Keratinocyte (primary cell): ENCODE results near the gene KDF1. TPM values are rescaled to one million over a fixed set of nuclear protein-coding genes. Genes with fewer than 3 reads are reported as not detected.

Experiments used
- DNase-seq: peaks from one replicate; pipeline ENCODE4 v3.0.0-alpha.2; 2011; ENCODE audit warnings: low read depth, missing footprints, low spot score
- FAIRE-seq: peaks from 2 replicates; lab custom pipeline; 2011; peaks lifted over from hg19 to GRCh38; lab: Jason Lieb, UNC
- H2AFZ ChIP-seq: 2 replicates; pipeline ENCODE4 v1.6.0; 2012; ENCODE audit warnings: low read length, control low read depth, inconsistent platforms; ENCODE audit not compliant: control insufficient read depth
- H3K27ac ChIP-seq: 2 replicates; pipeline ENCODE4 v1.5.1; 2011; ENCODE audit warnings: low read length; ENCODE audit not compliant: control insufficient read depth, insufficient read depth
- H3K27me3 ChIP-seq: 3 replicates; pipeline ENCODE4 v1.6.0; 2011; ENCODE audit warnings: low read length; ENCODE audit not compliant: control insufficient read depth, insufficient read depth; ENCODE audit errors: extremely low read depth
- H3K36me3 ChIP-seq, 2 experiments: 2 replicates in 1 of 2; 3 replicates in 1 of 2; pipeline ENCODE4 v1.5.1; 2011; ENCODE audit warnings: low read length in 2 of 2, mild to moderate bottlenecking in 1 of 2; ENCODE audit not compliant: control insufficient read depth in 2 of 2, insufficient read depth in 2 of 2; ENCODE audit errors: extremely low read depth in 1 of 2
- H3K4me1 ChIP-seq: 3 replicates; pipeline ENCODE4 v1.5.1; 2011; ENCODE audit warnings: low read length; ENCODE audit not compliant: control insufficient read depth, insufficient read depth; ENCODE audit errors: extremely low read depth
- H3K4me2 ChIP-seq: 3 replicates; pipeline ENCODE4 v1.6.0; 2011; ENCODE audit warnings: low read depth, low read length; ENCODE audit not compliant: control insufficient read depth, insufficient read depth; ENCODE audit errors: extremely low read depth
- H3K4me3 ChIP-seq, 3 experiments: fragments of 200-600 bp in 1 of 3; sonication (generic) in 1 of 3; 2 replicates in 2 of 3; 3 replicates in 1 of 3; pipeline ENCODE4 v1.5.1; 2011 to 2016; ENCODE audit warnings: low read length in 3 of 3, mild to moderate bottlenecking in 3 of 3, control low read depth in 2 of 3, inconsistent platforms in 1 of 3, low read depth in 1 of 3, mixed read lengths in 1 of 3, mixed run types in 1 of 3, moderate library complexity in 1 of 3; ENCODE audit not compliant: control insufficient read depth in 2 of 3, insufficient read depth in 2 of 3; ENCODE audit errors: extremely low read depth in 1 of 3
- H3K79me2 ChIP-seq: 2 replicates; pipeline ENCODE4 v1.6.0; 2012; ENCODE audit warnings: low read length; ENCODE audit not compliant: control insufficient read depth, insufficient read depth
- H3K9ac ChIP-seq: 3 replicates; pipeline ENCODE4 v1.6.0; 2011; ENCODE audit warnings: low read length; ENCODE audit not compliant: control insufficient read depth, insufficient read depth; ENCODE audit errors: extremely low read depth
- H3K9me1 ChIP-seq: 3 replicates; pipeline ENCODE4 v1.6.0; 2011; ENCODE audit warnings: low read length; ENCODE audit not compliant: control insufficient read depth, insufficient read depth; ENCODE audit errors: extremely low read depth
- H3K9me3 ChIP-seq: 2 replicates; pipeline ENCODE4 v1.5.1; 2012; ENCODE audit warnings: low read depth, low read length; ENCODE audit not compliant: control insufficient read depth
- H4K20me1 ChIP-seq: 3 replicates; pipeline ENCODE4 v1.6.0; 2011; ENCODE audit warnings: low read length; ENCODE audit not compliant: control insufficient read depth, insufficient read depth; ENCODE audit errors: extremely low read depth
- EZH2 ChIP-seq: IDR thresholded peaks from one replicate; pipeline ENCODE4 v1.6.1; 2012; ENCODE audit warnings: inconsistent platforms, mild to moderate bottlenecking, low read length, moderate library complexity
- dilution Hi-C: fragments of 300-500 bp; cut with MboI; formaldehyde crosslinking; loops from one replicate; pipeline ENCODE4 v1.7.0; 2020; ENCODE audit warnings: low sequenced_read_pairs; ENCODE audit not compliant: extremely low pct_ligation_motif_present
- polyA minus RNA-seq, 3 experiments: library from RNA; depleted of rRNA, polyadenylated mRNA; stranded (reverse); fragments of >200 nt; gene quantifications; 1 replicate in 1 of 3; 2 replicates in 1 of 3; 3 replicates in 1 of 3; pipeline ENCODE4 v1.2.3, GENCODE V29; 2011
- polyA plus RNA-seq, 5 experiments: library from polyadenylated mRNA; depleted of rRNA in 3 of 5; stranded (reverse) in 3 of 5; stranded (forward) in 1 of 5; unstranded in 1 of 5; fragments of >200 nt; gene quantifications; 1 replicate in 1 of 5; 2 replicates in 3 of 5; 3 replicates in 1 of 5; pipeline versions ENCODE4 v1.2.1 to v1.2.3, GENCODE V29; 2011 to 2012; ENCODE audit warnings: missing spikeins in 2 of 5, low read depth in 1 of 5, low replicate concordance in 1 of 5
- TF ChIP-seq, protein P1 (sequence below), 3 experiments: IDR thresholded peaks in 1 of 3; conservative IDR thresholded peaks in 1 of 3; optimal IDR thresholded peaks in 1 of 3; 2 replicates in 2 of 3; 3 replicates in 1 of 3; pipeline versions ENCODE3 to v1.5.1; 2011; ENCODE audit warnings: low read length in 3 of 3, mild to moderate bottlenecking in 3 of 3, moderate library complexity in 2 of 3, control low read depth in 1 of 3, inconsistent platforms in 1 of 3; ENCODE audit not compliant: insufficient read depth in 2 of 3; ENCODE audit errors: extremely low read depth in 1 of 3

Gene KDF1, protein sequence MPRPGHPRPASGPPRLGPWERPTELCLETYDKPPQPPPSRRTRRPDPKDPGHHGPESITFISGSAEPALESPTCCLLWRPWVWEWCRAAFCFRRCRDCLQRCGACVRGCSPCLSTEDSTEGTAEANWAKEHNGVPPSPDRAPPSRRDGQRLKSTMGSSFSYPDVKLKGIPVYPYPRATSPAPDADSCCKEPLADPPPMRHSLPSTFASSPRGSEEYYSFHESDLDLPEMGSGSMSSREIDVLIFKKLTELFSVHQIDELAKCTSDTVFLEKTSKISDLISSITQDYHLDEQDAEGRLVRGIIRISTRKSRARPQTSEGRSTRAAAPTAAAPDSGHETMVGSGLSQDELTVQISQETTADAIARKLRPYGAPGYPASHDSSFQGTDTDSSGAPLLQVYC
- polyA plus RNA-seq, result 13.8 to 21.3 TPM (median 16.1 TPM) in 3 replicates
- 3.1 TPM for polyA plus RNA-seq (2011; ENCODE audit: low read depth)
- polyA plus RNA-seq (2011; cell fraction: cytosol; rRNA removed), result 19.3 and 28.3 TPM in 2 replicates
- polyA plus RNA-seq (2011; cell fraction: nucleus; rRNA removed), result 16.9 and 24.1 TPM in 2 replicates
- 16.6 and 21.5 TPM in 2 replicates for polyA plus RNA-seq (2012; ENCODE audit: low replicate concordance)
- 23.5 to 55.7 TPM (median 25.5 TPM) in 3 replicates for polyA minus RNA-seq
- 33.6 TPM for polyA minus RNA-seq (2011; cell fraction: cytosol; rRNA and poly(A)+ RNA removed)
- polyA minus RNA-seq (2011; cell fraction: nucleus; rRNA and poly(A)+ RNA removed), result 9.9 and 12.5 TPM in 2 replicates

DNA sequence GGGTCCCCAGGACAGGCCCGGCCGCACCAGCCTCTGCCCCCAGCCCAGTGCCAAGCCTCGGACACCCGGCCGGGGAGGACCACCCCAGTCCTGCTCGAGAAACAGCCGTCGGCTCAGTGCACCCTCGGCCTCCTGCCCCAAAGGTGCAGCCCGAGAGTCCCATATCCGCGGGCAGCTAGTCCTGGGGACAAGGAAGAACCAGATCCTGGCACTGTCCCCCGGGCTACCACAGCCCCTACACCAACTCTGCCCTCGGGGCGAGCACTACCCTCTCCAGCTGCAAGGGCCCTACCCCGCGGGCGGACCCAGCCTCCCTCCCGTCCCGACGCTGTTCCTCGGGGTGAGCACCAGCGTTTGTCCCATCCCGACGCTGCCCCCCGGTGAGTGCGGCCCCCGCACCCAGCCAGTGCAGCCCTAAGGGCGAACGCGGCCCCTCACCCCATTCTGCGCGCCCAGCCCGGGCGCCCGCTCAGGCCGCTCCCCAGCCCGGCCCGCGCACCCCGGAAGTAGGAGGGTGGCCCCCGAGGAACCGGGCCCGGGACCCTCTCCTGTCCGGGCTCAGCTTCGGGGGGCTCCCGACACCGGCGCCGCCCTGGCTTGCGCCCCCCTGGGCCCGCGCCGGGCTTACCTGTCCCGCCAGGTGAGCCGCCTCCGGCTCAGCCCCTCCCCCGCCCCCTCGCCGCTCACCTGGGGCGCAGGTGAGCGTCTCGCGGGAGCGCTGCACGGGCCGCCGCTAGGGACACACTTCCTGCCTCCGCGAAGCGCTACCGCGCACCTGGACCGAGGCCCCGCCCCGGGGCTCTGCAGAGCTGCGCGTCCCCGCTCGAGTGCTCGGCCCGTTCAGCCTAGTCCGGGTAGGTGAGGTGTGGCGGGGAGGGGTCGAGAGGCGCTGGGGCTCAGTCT is at the start of gene KDF1:
Gene KDF1 (minus strand): TSS at position 747 of the 903 bp plus-strand sequence. CDS start 8,088 bp downstream, outside the sequence.
- H3K27ac ChIP-seq, result peak within 1 kb of the TSS; percentile 86
- H2AFZ ChIP-seq, result peak within 1 kb of the TSS; percentile 59
- TF ChIP-seq EZH2, result no peak
- TF ChIP-seq, protein P1, sequence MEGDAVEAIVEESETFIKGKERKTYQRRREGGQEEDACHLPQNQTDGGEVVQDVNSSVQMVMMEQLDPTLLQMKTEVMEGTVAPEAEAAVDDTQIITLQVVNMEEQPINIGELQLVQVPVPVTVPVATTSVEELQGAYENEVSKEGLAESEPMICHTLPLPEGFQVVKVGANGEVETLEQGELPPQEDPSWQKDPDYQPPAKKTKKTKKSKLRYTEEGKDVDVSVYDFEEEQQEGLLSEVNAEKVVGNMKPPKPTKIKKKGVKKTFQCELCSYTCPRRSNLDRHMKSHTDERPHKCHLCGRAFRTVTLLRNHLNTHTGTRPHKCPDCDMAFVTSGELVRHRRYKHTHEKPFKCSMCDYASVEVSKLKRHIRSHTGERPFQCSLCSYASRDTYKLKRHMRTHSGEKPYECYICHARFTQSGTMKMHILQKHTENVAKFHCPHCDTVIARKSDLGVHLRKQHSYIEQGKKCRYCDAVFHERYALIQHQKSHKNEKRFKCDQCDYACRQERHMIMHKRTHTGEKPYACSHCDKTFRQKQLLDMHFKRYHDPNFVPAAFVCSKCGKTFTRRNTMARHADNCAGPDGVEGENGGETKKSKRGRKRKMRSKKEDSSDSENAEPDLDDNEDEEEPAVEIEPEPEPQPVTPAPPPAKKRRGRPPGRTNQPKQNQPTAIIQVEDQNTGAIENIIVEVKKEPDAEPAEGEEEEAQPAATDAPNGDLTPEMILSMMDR (optimal IDR thresholded peaks at IDR 0.05 in 1 of 3, IDR thresholded peaks at IDR 0.05 in 1 of 3, conservative IDR thresholded peaks at IDR 0.05 in 1 of 3; ENCODE audit: extremely low read depth in 1 of 3, insufficient read depth in 2 of 3, low read length in 3 of 3), result peak in 1 of 3 experiments; percentile 31
- peaks cover 45% of the 10 kb centered on the region for H3K79me2 ChIP-seq
- peak; percentile 64 for DNase-seq
- no peaks in the 10 kb centered on the region for H3K9me1 ChIP-seq
- dilution Hi-C loops, result no loop called here
- H4K20me1 ChIP-seq, result no peaks in the 10 kb centered on the region
- no peaks in the 10 kb centered on the region for H3K27me3 ChIP-seq
- peak within 1 kb of the TSS; percentile 93 for H3K9ac ChIP-seq
- peak within 1 kb of the TSS; percentile 98 for H3K4me2 ChIP-seq
- H3K9me3 ChIP-seq, result no peaks in the 10 kb centered on the region
- H3K4me1 ChIP-seq, result peaks cover 31% of the 10 kb centered on the region
- H3K4me3 ChIP-seq, result peak within 1 kb of the TSS; percentile 80 to 95 (median 87)
- peaks cover 0 to 7% of the 10 kb centered on the region in 2 experiments for H3K36me3 ChIP-seq
- FAIRE-seq, result no peak

DNA sequence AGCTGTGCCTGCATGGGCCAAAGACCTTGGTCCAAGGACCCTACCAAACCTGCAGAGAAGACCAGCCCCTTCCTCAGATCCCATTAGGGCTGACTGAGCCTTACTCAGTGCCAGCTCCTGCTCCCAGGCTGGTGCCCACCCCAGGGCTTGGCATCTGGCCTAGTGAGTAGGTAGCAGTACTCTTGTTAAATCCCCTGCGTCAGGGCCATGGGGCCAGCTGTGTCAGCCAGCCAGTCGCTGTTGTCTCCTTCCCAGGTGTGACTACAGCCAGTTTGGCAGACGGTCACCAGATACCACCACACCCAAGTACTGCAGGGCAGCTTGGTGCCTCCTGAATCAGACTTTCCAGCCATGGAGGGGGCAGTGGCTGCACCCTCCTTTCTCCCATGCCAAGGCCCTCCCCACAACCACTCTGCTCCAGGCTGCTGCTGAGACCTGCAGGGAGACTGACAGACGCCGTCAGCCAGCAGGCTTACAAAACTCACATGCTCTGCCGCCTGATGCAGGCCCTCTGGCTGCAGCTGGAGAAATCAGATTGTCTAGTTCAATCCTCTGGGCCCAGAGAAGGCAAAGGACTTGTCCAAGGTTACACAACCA is 49.4 kb upstream of the KDF1 start:
- H3K4me1 ChIP-seq, result peaks cover 45% of the 10 kb centered on the region

More for the DNA sequence above, 49.4 kb upstream of the KDF1 start:
- no peak overlapping the region for H2AFZ ChIP-seq
- H3K27ac ChIP-seq, result peak overlapping the region; percentile 92
- DNase-seq (no peak), FAIRE-seq (peak; percentile 71)
- peaks cover 70% of the 10 kb centered on the region for H3K79me2 ChIP-seq
- peak overlapping the region; percentile 89 for H3K9ac ChIP-seq
- H4K20me1 ChIP-seq, result peaks cover 17% of the 10 kb centered on the region
- peaks cover 7% of the 10 kb centered on the region for H3K9me1 ChIP-seq
- no peaks in the 10 kb centered on the region for H3K9me3 ChIP-seq
- dilution Hi-C loops, result no loop called here
- H3K36me3 ChIP-seq, result peaks cover 10 to 29% of the 10 kb centered on the region in 2 experiments
- peak overlapping the region; percentile 61 to 80 (median 69) for H3K4me3 ChIP-seq
- no peaks in the 10 kb centered on the region for H3K27me3 ChIP-seq
- H3K4me2 ChIP-seq, result peak overlapping the region; percentile 100
- TF ChIP-seq, protein P1 (optimal IDR thresholded peaks at IDR 0.05 in 1 of 3, IDR thresholded peaks at IDR 0.05 in 1 of 3, conservative IDR thresholded peaks at IDR 0.05 in 1 of 3; ENCODE audit: extremely low read depth in 1 of 3, insufficient read depth in 2 of 3, low read length in 3 of 3), result peak in 2 of 3 experiments; percentile 14
- TF ChIP-seq EZH2, result no peak
